Gastroesophageal sphincter (tissue), 4 donors: ENCODE data around the gene SLX9. TPM values are rescaled to one million over a fixed set of nuclear protein-coding genes. Genes with fewer than 3 reads are reported as not detected.

Source experiments
- ATAC-seq: fragments of 150-250 bp; one replicate; pipeline ENCODE4 v1.9.1; 2016; ENCODE audit warnings: mild to moderate bottlenecking, moderate library complexity
- H3K27ac ChIP-seq, 4 donors: fragments of 200-600 bp; sonication (generic) in 3 of 4; 1 replicate in 3 of 4; 2 replicates in 1 of 4; pipeline ENCODE4 v1.5.1; 2016 to 2019
- H3K27me3 ChIP-seq: fragments of 200-600 bp; sonication (generic); one replicate; pipeline ENCODE4 v1.5.1; 2019
- H3K36me3 ChIP-seq, 2 donors: fragments of 200-600 bp; sonication (generic); one replicate each; pipeline ENCODE4 v1.5.1; 2019; ENCODE audit warnings: control low read depth in 1 of 2
- H3K4me1 ChIP-seq, 3 donors: fragments of 200-600 bp; sonication (generic); 1 replicate in 2 of 3; 2 replicates in 1 of 3; pipeline ENCODE4 v1.5.1; 2016 to 2019; ENCODE audit warnings: control low read depth in 2 of 3
- H3K4me3 ChIP-seq, 2 donors: fragments of 200-600 bp; sonication (generic); one replicate each; pipeline ENCODE4 v1.5.1; 2019; ENCODE audit warnings: mild to moderate bottlenecking in 1 of 2, moderate library complexity in 1 of 2
- H3K9me3 ChIP-seq, 3 donors: fragments of 200-600 bp; sonication (generic); one replicate each; pipeline ENCODE4 v1.5.1; 2017 to 2019; ENCODE audit warnings: control low read depth in 2 of 3
- CTCF ChIP-seq, 4 experiments: fragments of 200-600 bp in 2 of 4; fragments of 450-650 bp in 2 of 4; sonication (generic) in 1 of 4; IDR thresholded peaks; one replicate each; pipeline ENCODE4 v1.5.1; 2017 to 2019; ENCODE audit warnings: antibody characterized with exemption in 4 of 4, mild to moderate bottlenecking in 2 of 4, moderate library complexity in 2 of 4
- EP300 ChIP-seq: sonication (generic); formaldehyde crosslinking; IDR thresholded peaks from one replicate; pipeline ENCODE4 v1.6.1; 2017; ENCODE audit warnings: antibody characterized with exemption, mild to moderate bottlenecking
- POLR2A ChIP-seq, 2 donors: fragments of 450-650 bp; IDR thresholded peaks; one replicate each; pipeline ENCODE4 v1.6.1; 2017; ENCODE audit warnings: antibody characterized with exemption in 2 of 2, mild to moderate bottlenecking in 2 of 2, moderate library complexity in 1 of 2
- POLR2AphosphoS5 ChIP-seq: sonication (generic); formaldehyde crosslinking; IDR thresholded peaks from one replicate; pipeline ENCODE4 v1.6.1; 2017; ENCODE audit warnings: antibody characterized with exemption
- WGBS, 2 donors: methylation state at CpG; one replicate each; pipeline ENCODE4 v1.1.5; 2018; ENCODE audit warnings: low coverage in 1 of 2; 5-methylcytosine and 5-hydroxymethylcytosine counted together
- total RNA-seq, 4 donors: library from RNA; depleted of rRNA; stranded (reverse); fragments of >200 nt; gene quantifications; one replicate each; pipeline ENCODE4 v1.1.0, GENCODE V29; 2016

The SLX9 gene
- total RNA-seq, 4 donors from 2014 or later: 15.7 to 53.9 (median 36.4) TPM

GRCh38 chr21:44985441-44986401 is 45.9 kb downstream of the SLX9 start:
- H3K27ac ChIP-seq: peak overlapping the region in 3 of 4 donors; percentile 37 to 94 (median 91)

DNA sequence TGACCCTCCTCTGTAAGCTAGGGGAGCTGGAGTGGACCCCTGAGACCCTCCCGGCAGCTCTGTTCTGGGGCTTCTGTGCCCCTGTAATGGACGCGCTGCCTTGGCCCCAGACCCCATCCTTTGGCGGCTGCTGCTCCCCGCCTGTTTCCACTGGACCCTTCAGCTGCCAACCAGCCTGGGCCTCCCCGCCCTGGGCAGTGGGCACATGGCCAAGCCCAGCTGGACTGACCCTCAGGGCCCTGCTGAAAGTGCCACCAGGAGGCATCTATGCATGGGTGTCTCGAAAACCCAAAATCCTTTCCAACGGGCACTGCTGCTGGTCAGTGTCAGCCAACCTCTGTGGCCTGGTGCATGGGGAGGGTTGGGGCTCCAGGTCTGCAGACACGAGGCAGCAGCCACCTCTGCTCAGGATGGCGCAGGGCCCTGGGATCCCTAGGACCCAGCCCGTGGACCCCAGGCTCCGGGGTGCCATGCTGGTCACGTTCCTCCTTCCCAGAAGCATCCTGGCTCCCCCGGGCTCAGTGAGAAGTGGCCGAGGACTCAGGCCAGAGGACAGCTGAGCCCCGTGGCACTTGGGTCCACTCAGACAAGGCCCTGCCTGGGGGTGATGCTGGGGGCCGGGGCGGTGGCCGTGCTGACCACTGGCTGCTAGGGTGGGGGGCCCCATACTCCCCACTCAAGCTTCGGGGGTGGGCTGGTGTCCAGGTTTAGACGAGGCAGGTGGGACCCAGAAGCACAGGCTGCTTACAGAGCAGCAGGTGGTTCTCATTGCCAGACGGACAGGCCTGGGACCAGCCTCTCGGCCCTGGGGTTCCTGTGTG is 46.9 kb downstream of the SLX9 start:
- no peak overlapping the region for H3K4me3 ChIP-seq
- WGBS, 2 donors: 80% methylated on average over 1 of the region's 23 CpGs; no CpG with 5 or more reads in 1 of the 2 donors
- peak overlapping the region in 3 of 4 donors; percentile 32 to 94 (median 91) for H3K27ac ChIP-seq
- no peaks in the 10 kb centered on the region for H3K27me3 ChIP-seq
- no peaks in the 10 kb centered on the region for H3K9me3 ChIP-seq
- no peaks in the 10 kb centered on the region for H3K36me3 ChIP-seq
- no peak for TF ChIP-seq POLR2A (IDR thresholded peaks at IDR 0.05)
- TF ChIP-seq CTCF (IDR thresholded peaks at IDR 0.05): no peak
- TF ChIP-seq EP300: no peak
- TF ChIP-seq POLR2AphosphoS5: no peak
- peaks cover 2 to 74% (median 23%) of the 10 kb centered on the region in 3 donors for H3K4me1 ChIP-seq
- ATAC-seq: no peak

More at GRCh38 chr21:44985441-44986401, 45.9 kb downstream of the SLX9 start:
- Histone ChIP-seq H3K4me1 (peaks cover 2 to 64% (median 15%) of the 10 kb centered on the region in 3 donors), H3K27me3 (no peaks in the 10 kb centered on the region), H3K36me3 (no peaks in the 10 kb centered on the region), H3K9me3 (no peaks in the 10 kb centered on the region), H3K4me3 (no peak overlapping the region)
- WGBS, 2 donors: 100% methylated on average over 4 of the region's 26 CpGs; no CpG with 5 or more reads in 1 of the 2 donors
- TF ChIP-seq EP300 (no peak), POLR2A (IDR thresholded peaks at IDR 0.05) (no peak), CTCF (IDR thresholded peaks at IDR 0.05) (no peak), POLR2AphosphoS5 (no peak)
- no peak for ATAC-seq

- peaks cover 2 to 81% (median 30%) of the 10 kb centered on the region in 3 donors for H3K4me1 ChIP-seq
- TF ChIP-seq CTCF (IDR thresholded peaks at IDR 0.05) (no peak), EP300 (no peak), POLR2A (IDR thresholded peaks at IDR 0.05) (no peak), POLR2AphosphoS5 (no peak)
- no peak overlapping the region for H3K4me3 ChIP-seq
- 66% methylated on average over 5 of the region's 23 CpGs; no CpG with 5 or more reads in 1 of the 2 donors for WGBS, 2 donors
- no peaks in the 10 kb centered on the region for H3K9me3 ChIP-seq
- no peaks in the 10 kb centered on the region for H3K36me3 ChIP-seq
- no peaks in the 10 kb centered on the region for H3K27me3 ChIP-seq
- H3K27ac ChIP-seq: peak overlapping the region in 3 of 4 donors; percentile 32 to 94 (median 91)
- no peak for ATAC-seq
These were observed 47.6 kb downstream of the SLX9 start for GRCh38 chr21:44987301-44987885.

DNA sequence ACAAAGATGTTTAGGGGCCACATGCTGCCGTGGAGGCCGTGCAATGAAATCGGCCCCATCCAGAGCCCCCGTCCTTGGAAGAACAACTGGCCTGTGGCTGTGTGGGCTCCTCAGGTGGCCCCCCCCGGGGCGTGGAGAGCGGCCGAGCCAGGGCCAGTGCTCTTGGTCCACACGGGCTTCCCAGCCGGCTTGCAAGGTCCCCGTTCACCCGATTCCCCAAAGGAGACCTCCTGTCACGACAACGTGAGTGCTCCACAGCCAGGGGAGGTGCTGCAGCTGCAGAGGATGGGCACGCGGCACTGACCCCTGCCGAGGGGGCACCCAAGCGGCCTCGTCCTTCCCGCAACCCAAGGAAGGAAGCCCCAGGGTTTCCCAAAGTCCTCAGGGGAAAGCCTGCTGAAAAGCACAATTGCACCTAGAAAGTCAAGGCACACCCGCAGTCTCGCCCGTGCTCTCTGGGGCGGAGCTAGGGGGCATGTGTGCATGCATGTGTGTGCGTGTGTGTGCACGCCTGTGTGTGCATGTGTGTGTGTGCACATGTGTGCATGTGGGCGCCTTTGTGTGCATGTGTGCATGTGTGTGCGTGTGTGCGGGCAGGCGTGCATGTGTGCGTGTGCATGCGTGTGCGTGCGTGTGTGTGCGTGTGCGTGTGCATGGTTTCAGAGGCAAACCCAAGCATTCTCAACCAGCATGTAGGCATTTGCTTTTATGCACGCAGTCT is 48.2 kb downstream of the SLX9 start:
- TF ChIP-seq POLR2A (IDR thresholded peaks at IDR 0.05) (no peak), CTCF (IDR thresholded peaks at IDR 0.05) (no peak), POLR2AphosphoS5 (no peak), EP300 (no peak)
- H3K4me1 ChIP-seq: peaks cover 5 to 87% (median 34%) of the 10 kb centered on the region in 3 donors
- WGBS, 2 donors: 52 to 57% methylated on average over 7 of the region's 37 CpGs

More for the DNA sequence above, 48.2 kb downstream of the SLX9 start:
- no peak for ATAC-seq
- Histone ChIP-seq H3K27me3 (no peaks in the 10 kb centered on the region), H3K27ac (peak overlapping the region in 3 of 4 donors; percentile 91 to 94 (median 94)), H3K4me3 (no peak overlapping the region), H3K9me3 (no peaks in the 10 kb centered on the region), H3K36me3 (no peaks in the 10 kb centered on the region)
